ACC112 (cell line): Measurements from ENCODE around the gene NFE2.
"Not testable (repeated sequence)": the region's sequence is repeated elsewhere in the genome, so short reads cannot be mapped to it uniquely, and the experiment has no call there.

Experiments
- H2AFZ ChIP-seq: fragments of 200-600 bp; sonication (generic); one replicate; pipeline ENCODE4 v1.6.0; 2017; ENCODE audit warnings: antibody characterized with exemption, low read length; ENCODE audit not compliant: unreplicated experiment
- H3K27ac ChIP-seq: fragments of 200-600 bp; sonication (generic); 2 replicates; pipeline ENCODE4 v1.5.1; 2014; ENCODE audit warnings: low read depth, mild to moderate bottlenecking, antibody characterized with exemption, low read length, moderate library complexity
- H3K27me3 ChIP-seq: fragments of 200-600 bp; sonication (generic); 2 replicates; pipeline ENCODE4 v1.6.1; 2014; ENCODE audit warnings: mild to moderate bottlenecking, antibody characterized with exemption, low read length, moderate library complexity, mixed read lengths; ENCODE audit not compliant: insufficient read depth
- H3K36me3 ChIP-seq: fragments of 200-600 bp; sonication (generic); 2 replicates; pipeline ENCODE4 v1.6.1; 2016; ENCODE audit warnings: mild to moderate bottlenecking, antibody characterized with exemption, low read length, moderate library complexity, mixed read lengths; ENCODE audit not compliant: insufficient read depth
- H3K4me1 ChIP-seq: fragments of 200-600 bp; sonication (generic); one replicate; pipeline ENCODE4 v1.6.1; 2016; ENCODE audit warnings: low read length, mixed read lengths; ENCODE audit not compliant: insufficient read depth, unreplicated experiment, control insufficient read depth
- H3K4me3 ChIP-seq: fragments of 200-600 bp; sonication (generic); 2 replicates; pipeline ENCODE4 v1.5.1; 2014; ENCODE audit warnings: mild to moderate bottlenecking, low read depth, low read length
- H3K79me2 ChIP-seq: fragments of 200-600 bp; sonication (generic); one replicate; pipeline ENCODE4 v1.6.0; 2016; ENCODE audit warnings: low read length; ENCODE audit not compliant: control insufficient read depth, unreplicated experiment, insufficient read depth

Gene NFE2

DNA sequence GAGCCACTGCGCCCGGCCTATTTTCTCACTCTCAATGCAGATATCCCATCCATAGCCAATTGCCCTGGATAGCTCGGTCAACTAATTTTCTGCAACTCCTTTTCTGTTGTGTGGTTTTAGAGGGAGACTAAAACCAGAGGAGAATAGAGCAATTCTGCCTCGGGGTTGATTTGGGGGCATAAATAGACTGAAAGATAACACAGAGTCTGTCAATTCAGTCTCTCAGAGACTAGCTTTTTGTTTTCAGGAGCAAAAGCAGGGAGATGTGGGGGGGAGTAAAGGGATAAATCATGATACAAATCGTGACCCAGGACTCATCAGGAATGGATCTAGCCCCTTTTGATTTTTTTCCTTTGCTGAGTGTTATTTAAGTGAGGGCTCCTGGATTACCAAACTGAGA, 30.6 kb upstream of the NFE2 start:
- Histone ChIP-seq H2AFZ (no peak overlapping the region), H3K4me1 (peaks cover 42% of the 10 kb centered on the region), H3K36me3 (no peaks in the 10 kb centered on the region; the same call in 1 of the 2 replicates), H3K27me3 (no peaks in the 10 kb centered on the region), H3K79me2 (peaks cover 78% of the 10 kb centered on the region), H3K4me3 (no peak overlapping the region), H3K27ac (no peak overlapping the region)

DNA sequence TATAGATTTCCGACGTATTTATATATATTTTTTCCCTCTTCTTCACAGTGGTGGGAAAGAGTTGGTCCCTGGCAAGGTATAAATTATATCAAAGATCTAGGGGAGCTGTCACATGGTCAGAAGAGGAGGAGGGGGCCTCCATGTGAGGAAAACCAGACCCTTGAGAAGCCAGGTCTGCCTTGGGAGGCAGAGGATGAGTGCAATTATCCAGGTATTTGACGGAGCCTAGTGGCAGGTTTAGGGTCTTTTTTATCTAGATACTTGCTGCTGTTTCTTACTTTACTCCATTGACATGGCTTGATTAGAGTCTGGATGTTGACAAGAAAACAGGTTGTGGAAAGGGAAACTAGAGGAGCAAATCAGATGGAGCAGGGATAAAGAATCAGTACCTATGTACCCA, 29.6 kb upstream of the NFE2 start:
- no peaks in the 10 kb centered on the region for H3K27me3 ChIP-seq
- peaks cover 80% of the 10 kb centered on the region for H3K79me2 ChIP-seq

DNA sequence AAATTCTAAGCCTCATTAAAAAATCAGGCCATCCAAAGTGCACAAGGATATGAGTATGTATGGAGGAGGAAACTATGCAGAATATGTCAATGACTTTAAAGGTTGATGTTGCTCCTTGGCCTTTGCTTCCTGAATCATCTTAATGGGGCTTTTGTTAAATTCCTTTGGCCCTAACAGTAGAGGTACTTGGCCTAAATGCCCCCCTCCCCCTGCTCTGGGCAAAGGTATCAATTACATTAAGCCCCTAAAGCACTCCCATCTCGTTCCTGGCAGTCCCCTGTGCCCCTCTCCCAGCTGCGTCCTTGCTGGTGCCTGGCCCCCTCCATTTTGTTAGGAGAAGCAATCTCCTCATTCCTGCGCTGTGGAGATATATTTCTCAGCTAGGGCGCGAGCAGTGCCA, 28.9 kb upstream of the NFE2 start:
- Histone ChIP-seq H3K36me3 (no peaks in the 10 kb centered on the region; the same call in 1 of the 2 replicates), H3K4me1 (peaks cover 42% of the 10 kb centered on the region), H3K27ac (peak overlapping the region; percentile 36; the same call in 1 of the 2 replicates), H3K4me3 (no peak overlapping the region), H3K27me3 (no peaks in the 10 kb centered on the region), H3K79me2 (peaks cover 78% of the 10 kb centered on the region), H2AFZ (no peak overlapping the region)

More for the DNA sequence above, 29.6 kb upstream of the NFE2 start:
- Histone ChIP-seq H3K27ac (peak overlapping the region; percentile 36), H3K4me1 (peaks cover 42% of the 10 kb centered on the region), H3K36me3 (no peaks in the 10 kb centered on the region; the same call in 1 of the 2 replicates), H2AFZ (no peak overlapping the region), H3K4me3 (peak overlapping the region; percentile 44; the same call in 1 of the 2 replicates)

DNA sequence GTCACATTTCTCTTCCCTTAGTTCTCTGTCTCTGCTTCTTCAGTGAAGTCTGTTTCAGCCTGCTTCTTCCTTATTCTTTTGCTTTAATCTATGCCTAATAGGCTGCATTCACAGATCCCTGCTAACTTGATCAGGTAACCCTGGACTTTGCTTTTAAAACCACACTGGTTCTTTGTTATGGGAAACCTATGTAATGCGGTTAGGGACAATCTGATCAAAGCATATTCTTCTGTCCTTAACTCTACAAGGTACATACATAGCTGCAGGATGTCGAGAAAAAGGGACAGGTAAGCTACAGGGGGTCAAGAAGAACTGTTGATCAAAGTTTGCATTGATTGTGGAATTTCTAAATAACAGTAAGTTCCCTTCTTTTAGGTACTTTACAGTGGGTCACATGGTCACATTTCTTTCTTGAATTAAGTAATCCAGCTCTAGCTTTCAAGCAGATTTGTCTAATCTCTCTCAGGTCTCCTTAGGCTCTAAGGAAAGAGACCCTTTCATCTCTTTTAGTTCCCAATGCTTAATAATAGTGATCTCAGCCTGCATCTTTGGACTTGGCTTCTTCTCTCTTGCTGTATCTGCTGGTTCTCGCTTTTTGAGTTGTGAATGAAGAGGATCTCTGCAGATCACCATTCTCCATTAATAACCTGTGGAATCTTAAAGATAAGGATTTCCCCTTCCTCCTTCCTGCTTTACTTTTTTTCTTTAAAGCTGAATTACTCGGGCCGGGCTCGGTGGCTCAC, 28.0 kb upstream of the NFE2 start:
- Histone ChIP-seq H3K79me2 (peaks cover 70% of the 10 kb centered on the region), H3K4me3 (peak overlapping the region; percentile 37; the same call in 1 of the 2 replicates), H2AFZ (no peak overlapping the region), H3K27ac (0 out of 2 replicates have a peak overlapping the region, but pooled peaks have one; percentile 24), H3K36me3 (no peaks in the 10 kb centered on the region; the same call in 1 of the 2 replicates), H3K27me3 (no peaks in the 10 kb centered on the region), H3K4me1 (peaks cover 42% of the 10 kb centered on the region)

DNA sequence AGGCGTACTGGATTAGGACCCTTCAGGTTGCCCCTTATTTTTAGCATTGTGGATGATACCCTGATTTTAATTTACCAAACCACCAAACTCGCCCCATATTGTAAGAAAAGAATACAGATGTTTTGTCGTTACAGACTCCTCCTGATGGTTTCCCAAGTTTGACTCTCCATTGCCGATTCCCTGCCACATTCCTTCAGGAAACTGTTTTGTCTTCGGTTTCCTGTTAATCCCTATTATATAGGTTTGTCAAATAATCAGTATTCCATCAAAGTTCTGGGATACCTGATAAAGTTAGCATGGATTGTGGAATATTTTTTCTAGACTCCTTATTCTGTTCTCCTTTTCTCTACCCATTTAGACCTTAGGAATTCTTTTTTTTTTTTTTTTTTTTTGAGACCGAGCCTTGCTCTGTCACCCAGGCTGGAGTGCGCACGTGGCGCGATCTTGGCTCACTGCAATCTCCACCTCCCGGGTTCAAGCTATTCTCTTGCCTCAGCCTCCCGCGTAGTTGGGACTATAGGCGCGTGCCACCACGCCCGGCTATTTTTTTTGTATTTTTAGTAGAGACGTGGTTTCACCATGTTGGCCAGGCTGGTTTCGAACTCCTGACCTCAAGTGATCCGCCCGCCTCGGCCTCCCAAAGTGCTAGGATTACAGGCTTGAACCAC, 24.8 kb upstream of the NFE2 start:
- H3K4me3 ChIP-seq, result peak overlapping the region; percentile 91
- peak overlapping the region; percentile 34 for H2AFZ ChIP-seq
- peaks cover 44% of the 10 kb centered on the region for H3K79me2 ChIP-seq

DNA sequence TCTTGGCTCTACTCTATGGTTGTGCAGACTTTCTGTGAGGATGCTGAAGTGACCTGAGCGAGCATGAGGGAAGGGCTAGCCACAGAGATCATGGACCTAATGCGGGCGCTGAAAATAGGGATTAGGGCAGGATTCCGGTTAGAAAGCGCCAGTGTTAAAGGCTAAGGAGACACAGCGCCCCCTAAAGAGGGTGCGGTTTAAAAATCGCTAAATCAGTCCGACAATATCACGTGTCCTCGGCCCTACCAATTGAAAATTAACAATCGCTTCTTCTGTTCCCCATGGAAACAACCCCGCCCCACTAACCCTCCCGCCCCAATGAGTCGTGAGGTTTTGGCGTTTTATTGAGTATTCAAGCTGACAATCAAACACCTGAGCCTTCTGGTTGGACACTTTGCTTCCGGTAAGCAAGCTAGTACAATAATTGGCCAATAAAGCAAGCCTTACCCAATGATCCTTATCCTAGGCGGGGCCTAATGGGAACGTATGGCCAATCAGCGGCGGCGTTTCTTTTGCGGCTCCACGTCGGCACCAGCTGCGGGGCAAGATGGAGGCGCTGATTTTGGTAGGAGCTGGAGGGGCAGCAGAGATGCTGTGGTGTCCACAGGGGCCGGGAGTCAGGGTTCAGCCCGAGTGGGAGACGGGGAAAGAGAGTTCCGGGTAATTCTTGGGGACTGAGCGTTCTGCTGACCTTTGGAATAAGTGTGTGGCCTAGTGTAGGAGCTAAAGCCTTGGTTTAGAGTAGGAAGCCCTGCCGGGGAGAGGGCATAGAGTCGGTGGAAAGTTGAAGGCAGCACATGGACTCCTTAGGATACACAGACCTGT, 24.0 kb upstream of the NFE2 start, which contains the start of gene COPZ1:
Gene COPZ1, plus strand, starts transcription at position 515 of the 825 bp plus-strand sequence. Its CDS starts 33 bp downstream, at position 548.
- Histone ChIP-seq H3K79me2 (peaks cover 36% of the 10 kb centered on the region), H3K36me3 (no peaks in the 10 kb centered on the region), H3K4me1 (peaks cover 25% of the 10 kb centered on the region), H3K27me3 (no peaks in the 10 kb centered on the region), H3K4me3 (peak within 1 kb of the TSS; percentile 91), H3K27ac (peak within 1 kb of the TSS; percentile 83), H2AFZ (peak within 1 kb of the TSS; percentile 84)

More for the DNA sequence above, 24.8 kb upstream of the NFE2 start:
- not testable (repeated sequence) for H3K36me3 ChIP-seq, H3K27me3 ChIP-seq
- Histone ChIP-seq H3K27ac (peak overlapping the region; percentile 83), H3K4me1 (peaks cover 33% of the 10 kb centered on the region)

DNA sequence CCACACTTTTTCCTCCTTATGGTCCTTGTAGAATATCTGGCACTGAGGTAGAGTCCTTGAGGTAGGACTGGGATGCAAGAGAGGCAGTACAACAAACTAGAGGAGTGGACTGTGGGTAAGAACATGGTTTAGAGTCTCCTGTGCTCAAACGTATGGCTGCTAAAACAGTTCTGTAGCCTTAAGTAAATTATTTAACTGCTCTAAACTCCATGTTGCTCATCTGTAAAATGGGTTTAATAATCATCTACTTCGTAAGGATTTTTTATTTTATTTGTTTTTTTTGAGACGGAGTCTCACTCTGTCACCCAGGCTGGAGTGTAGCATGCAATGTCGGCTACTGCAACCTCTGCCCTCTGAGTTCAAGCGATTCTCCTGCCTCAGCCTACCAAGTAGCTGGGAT, 20.5 kb upstream of the NFE2 start:
- Histone ChIP-seq H3K36me3 (no peaks in the 10 kb centered on the region), H3K4me3 (no peak overlapping the region), H2AFZ (no peak overlapping the region), H3K79me2 (peaks cover 11% of the 10 kb centered on the region), H3K27ac (no peak overlapping the region), H3K4me1 (no peaks in the 10 kb centered on the region), H3K27me3 (no peaks in the 10 kb centered on the region)

DNA sequence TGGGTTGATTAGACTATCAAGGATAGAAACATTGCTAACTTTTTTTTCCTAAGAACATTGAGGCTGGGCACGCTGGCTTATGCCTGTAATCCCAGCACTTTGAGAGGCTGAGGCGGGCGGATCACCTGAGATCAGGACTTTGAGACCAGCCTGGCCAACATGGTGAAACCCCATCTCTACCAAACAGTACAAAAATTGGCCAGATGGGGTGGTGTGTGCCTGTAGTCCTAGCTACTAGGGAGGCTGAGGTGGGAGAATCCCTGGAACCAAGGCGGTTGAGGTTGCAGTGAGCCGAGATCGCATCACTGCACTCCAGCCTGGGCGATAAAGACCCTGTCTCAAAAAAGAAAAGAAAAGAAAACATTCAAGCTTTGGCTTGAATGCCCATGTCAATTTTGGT, 11.5 kb upstream of the NFE2 start:
- H2AFZ ChIP-seq, H3K27me3 ChIP-seq, H3K79me2 ChIP-seq, H3K4me1 ChIP-seq, H3K4me3 ChIP-seq, H3K27ac ChIP-seq, H3K36me3 ChIP-seq: not testable (repeated sequence)

DNA sequence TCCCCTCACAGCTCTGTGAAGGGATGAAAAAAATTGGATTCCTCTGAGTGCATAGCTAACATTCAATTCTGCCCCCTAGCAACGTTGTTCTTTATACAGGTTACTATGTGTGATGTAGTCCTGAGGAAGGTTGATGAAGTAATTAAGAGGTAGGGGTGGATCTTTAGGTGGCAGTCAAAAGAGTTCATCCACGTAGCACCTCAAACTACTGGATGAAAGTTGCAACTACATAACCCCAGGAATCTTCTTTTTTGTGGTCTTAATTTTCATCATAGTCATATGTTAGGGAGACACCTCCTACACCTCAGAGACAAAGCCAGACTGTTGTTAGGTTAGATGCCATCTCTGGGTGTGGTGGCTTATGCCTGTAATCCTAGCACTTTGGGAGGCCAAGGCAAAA, 10.2 kb upstream of the NFE2 start:
- no peak overlapping the region for H3K4me3 ChIP-seq
- no peaks in the 10 kb centered on the region for H3K27me3 ChIP-seq
- H2AFZ ChIP-seq, result no peak overlapping the region
- H3K79me2 ChIP-seq, result no peaks in the 10 kb centered on the region
- no peak overlapping the region for H3K27ac ChIP-seq
- H3K4me1 ChIP-seq, result peaks cover 4% of the 10 kb centered on the region
- no peaks in the 10 kb centered on the region for H3K36me3 ChIP-seq

DNA sequence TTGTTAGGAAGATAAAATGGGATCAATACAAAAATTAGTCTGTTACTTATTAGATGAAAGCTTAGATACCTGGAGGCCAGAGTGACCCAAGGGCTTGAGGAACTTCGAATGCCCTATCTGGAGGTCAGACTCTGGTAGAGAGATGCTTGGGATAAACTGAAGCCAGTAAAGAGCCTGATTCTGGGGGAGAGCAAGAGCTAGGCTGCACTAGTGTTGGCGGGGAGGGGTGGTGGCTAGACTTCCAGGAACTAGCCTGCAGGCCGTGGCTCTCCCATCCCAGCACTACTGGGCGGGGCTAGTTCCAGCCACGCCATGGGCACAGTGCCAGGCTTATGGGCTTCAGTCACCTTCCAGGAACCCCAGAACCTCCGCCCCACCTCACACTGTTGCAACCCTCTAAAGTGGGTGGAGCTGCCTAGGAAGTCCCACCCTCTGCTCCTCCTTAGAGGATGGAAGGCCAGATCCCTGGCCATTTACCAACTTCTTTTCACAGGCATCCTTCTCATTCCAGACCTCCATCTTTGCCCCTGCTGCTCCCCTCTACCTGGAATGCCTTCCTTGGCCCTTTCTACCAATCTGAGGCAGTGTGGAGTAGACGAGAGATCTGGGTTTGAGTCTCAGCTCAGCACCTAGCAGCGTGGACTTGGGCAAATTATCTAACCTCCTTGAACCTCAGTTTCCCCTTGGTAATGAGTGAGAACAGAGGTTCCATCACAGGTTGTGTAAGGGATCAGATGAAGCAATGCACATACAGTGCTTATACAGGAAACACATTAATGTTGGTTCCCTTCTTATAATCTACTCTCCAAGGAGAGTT, 6.3 kb upstream of the NFE2 start:
- H3K79me2 ChIP-seq, result no peaks in the 10 kb centered on the region
- peaks cover 8% of the 10 kb centered on the region; the same call in 1 of the 2 replicates for H3K27me3 ChIP-seq
- no peak overlapping the region for H3K4me3 ChIP-seq
- H2AFZ ChIP-seq, result no peak overlapping the region
- no peak overlapping the region for H3K27ac ChIP-seq
- H3K4me1 ChIP-seq, result peaks cover 16% of the 10 kb centered on the region
- no peaks in the 10 kb centered on the region for H3K36me3 ChIP-seq
